ENCODE results near the gene PLEKHA5. TPM values are rescaled to one million over a fixed set of nuclear protein-coding genes. Genes with fewer than 3 reads are reported as not detected.

The PLEKHA5 gene
- total RNA-seq, 1 experiment from 2014 or later: 14.0 TPM

- Histone ChIP-seq H3K36me3 (ENCODE audit: insufficient read depth, low read length, poor library complexity, severe bottlenecking) (no peaks in the 10 kb centered on the region), H3K4me3 (ENCODE audit: low read depth, low read length, poor library complexity, severe bottlenecking) (no peak overlapping the region), H3K27me3 (replicated peaks; ENCODE audit: insufficient read depth, low read depth, low read length, poor library complexity) (no peaks in the 10 kb centered on the region), H3K4me1 (ENCODE audit: insufficient read depth, low read length, poor library complexity, severe bottlenecking) (peaks cover 48% of the 10 kb centered on the region), H3K9me3 (ENCODE audit: low read depth, low read length, poor library complexity, severe bottlenecking) (no peaks in the 10 kb centered on the region), H3K27ac (ENCODE audit: low read depth, low read length, poor library complexity, severe bottlenecking) (no peak overlapping the region)
- TF ChIP-seq EZH2 (IDR thresholded peaks at IDR 0.05; ENCODE audit: borderline replicate concordance, low read depth, low read length, poor library complexity, severe bottlenecking) (no peak), CTCF (conservative IDR thresholded peaks at IDR 0.05; ENCODE audit: low read depth, low read length) (no peak)
- DNase-seq (ENCODE audit: low spot score): peak; percentile 96
- CTCF ChIA-PET: no interaction called here
- POLR2A ChIA-PET (ENCODE audit: low non-redundant PET): no interaction called here
- intact Hi-C loops (cut with micrococcal nuclease; ENCODE audit: unreplicated experiment): loop anchor here (10.0 kb wide), 1 partner anchor 361 kb away; no protein-coding TSS in a partner anchor
- no TSS peak for BruUV-seq (replicated peaks)
Observed at GRCh38 chr12:19273482-19274330, 144.2 kb downstream of the PLEKHA5 start.

- H3K27ac ChIP-seq (ENCODE audit: low read depth, low read length, poor library complexity, severe bottlenecking): no peak overlapping the region
- no peaks in the 10 kb centered on the region for H3K27me3 ChIP-seq (replicated peaks; ENCODE audit: insufficient read depth, low read depth, low read length, poor library complexity)
- no peak for DNase-seq (ENCODE audit: low spot score)
- TF ChIP-seq CTCF (conservative IDR thresholded peaks at IDR 0.05; ENCODE audit: low read depth, low read length): no peak
- TF ChIP-seq EZH2 (IDR thresholded peaks at IDR 0.05; ENCODE audit: borderline replicate concordance, low read depth, low read length, poor library complexity, severe bottlenecking): no peak
- no peaks in the 10 kb centered on the region for H3K9me3 ChIP-seq (ENCODE audit: low read depth, low read length, poor library complexity, severe bottlenecking)
- intact Hi-C loops (cut with micrococcal nuclease; ENCODE audit: unreplicated experiment): loop anchor here (10.0 kb wide), 1 partner anchor 358 kb away; no protein-coding TSS in a partner anchor
- ChIA-PET CTCF (interaction anchor here (0.5 kb wide), 1 partner anchor 367 kb away, joined by 4 read pairs; no protein-coding TSS in a partner anchor), POLR2A (ENCODE audit: low non-redundant PET) (no interaction called here)
- no TSS peak for BruUV-seq (replicated peaks)
- H3K4me3 ChIP-seq (ENCODE audit: low read depth, low read length, poor library complexity, severe bottlenecking): no peak overlapping the region
- H3K4me1 ChIP-seq (ENCODE audit: insufficient read depth, low read length, poor library complexity, severe bottlenecking): peaks cover 46% of the 10 kb centered on the region
- H3K36me3 ChIP-seq (ENCODE audit: insufficient read depth, low read length, poor library complexity, severe bottlenecking): no peaks in the 10 kb centered on the region
Observed at GRCh38 chr12:19276767-19277166, 147.2 kb downstream of the PLEKHA5 start.

DNA sequence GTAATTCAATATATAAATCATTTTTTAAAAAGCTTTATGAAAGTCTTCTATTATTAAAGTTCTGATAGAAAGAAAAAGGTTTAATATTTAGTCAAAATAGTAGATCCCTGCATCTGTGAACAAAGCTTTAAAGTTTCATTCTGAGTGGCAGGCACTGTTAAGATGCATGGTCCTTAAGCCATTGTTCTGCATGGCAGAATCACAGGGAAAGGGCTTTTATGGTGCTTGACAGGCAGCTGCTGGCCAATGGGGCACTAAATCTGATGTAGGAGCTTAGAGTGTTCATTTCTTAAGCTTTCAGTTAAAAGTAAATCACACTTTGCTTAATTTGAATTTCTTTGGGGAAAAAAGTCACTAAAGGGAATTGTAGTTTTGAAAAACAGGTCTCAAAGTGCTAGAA lies 148.2 kb downstream of the PLEKHA5 start:
- Histone ChIP-seq H3K9me3 (ENCODE audit: low read depth, low read length, poor library complexity, severe bottlenecking) (no peaks in the 10 kb centered on the region), H3K36me3 (ENCODE audit: insufficient read depth, low read length, poor library complexity, severe bottlenecking) (no peaks in the 10 kb centered on the region), H3K27ac (ENCODE audit: low read depth, low read length, poor library complexity, severe bottlenecking) (no peak overlapping the region), H3K27me3 (replicated peaks; ENCODE audit: insufficient read depth, low read depth, low read length, poor library complexity) (no peaks in the 10 kb centered on the region), H3K4me1 (ENCODE audit: insufficient read depth, low read length, poor library complexity, severe bottlenecking) (peaks cover 45% of the 10 kb centered on the region), H3K4me3 (ENCODE audit: low read depth, low read length, poor library complexity, severe bottlenecking) (no peak overlapping the region)
- DNase-seq (ENCODE audit: low spot score): no peak
- BruUV-seq (replicated peaks): no TSS peak
- intact Hi-C loops (cut with micrococcal nuclease; ENCODE audit: unreplicated experiment): loop anchor here (10.0 kb wide), 1 partner anchor 357 kb away; no protein-coding TSS in a partner anchor
- TF ChIP-seq EZH2 (IDR thresholded peaks at IDR 0.05; ENCODE audit: borderline replicate concordance, low read depth, low read length, poor library complexity, severe bottlenecking) (no peak), CTCF (conservative IDR thresholded peaks at IDR 0.05; ENCODE audit: low read depth, low read length) (no peak)
- POLR2A ChIA-PET (ENCODE audit: low non-redundant PET): no interaction called here
- CTCF ChIA-PET: no interaction called here

Data from A673 (cell line).